D721Med (cell line): ENCODE measurements around the gene SPATA22.
"Not testable (repeated sequence)": the region's sequence is repeated elsewhere in the genome, so short reads cannot be mapped to it uniquely, and the experiment has no call there.

Source experiments
- DNase-seq: peaks from one replicate; pipeline ENCODE4 v3.0.0; 2011; ENCODE audit warnings: low spot score; ENCODE audit not compliant: insufficient read length
- FAIRE-seq: peaks from 2 replicates; lab custom pipeline; 2011; peaks lifted over from hg19 to GRCh38; lab: Jason Lieb, UNC
- TF ChIP-seq, protein P1 (sequence below): IDR thresholded peaks from 2 replicates; pipeline ENCODE4 v1.5.1; 2012; ENCODE audit warnings: mild to moderate bottlenecking, control low read depth; ENCODE audit not compliant: insufficient read depth; ENCODE audit errors: missing control alignments

Gene SPATA22, protein sequence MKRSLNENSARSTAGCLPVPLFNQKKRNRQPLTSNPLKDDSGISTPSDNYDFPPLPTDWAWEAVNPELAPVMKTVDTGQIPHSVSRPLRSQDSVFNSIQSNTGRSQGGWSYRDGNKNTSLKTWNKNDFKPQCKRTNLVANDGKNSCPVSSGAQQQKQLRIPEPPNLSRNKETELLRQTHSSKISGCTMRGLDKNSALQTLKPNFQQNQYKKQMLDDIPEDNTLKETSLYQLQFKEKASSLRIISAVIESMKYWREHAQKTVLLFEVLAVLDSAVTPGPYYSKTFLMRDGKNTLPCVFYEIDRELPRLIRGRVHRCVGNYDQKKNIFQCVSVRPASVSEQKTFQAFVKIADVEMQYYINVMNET

GRCh38 chr17:3471599-3471998 lies at the start of gene SPATA22:
TSS of gene SPATA22 (minus strand) at chr17:3471819. CDS start at chr17:3469325, 2,494 bp downstream.
- TF ChIP-seq, protein P1, sequence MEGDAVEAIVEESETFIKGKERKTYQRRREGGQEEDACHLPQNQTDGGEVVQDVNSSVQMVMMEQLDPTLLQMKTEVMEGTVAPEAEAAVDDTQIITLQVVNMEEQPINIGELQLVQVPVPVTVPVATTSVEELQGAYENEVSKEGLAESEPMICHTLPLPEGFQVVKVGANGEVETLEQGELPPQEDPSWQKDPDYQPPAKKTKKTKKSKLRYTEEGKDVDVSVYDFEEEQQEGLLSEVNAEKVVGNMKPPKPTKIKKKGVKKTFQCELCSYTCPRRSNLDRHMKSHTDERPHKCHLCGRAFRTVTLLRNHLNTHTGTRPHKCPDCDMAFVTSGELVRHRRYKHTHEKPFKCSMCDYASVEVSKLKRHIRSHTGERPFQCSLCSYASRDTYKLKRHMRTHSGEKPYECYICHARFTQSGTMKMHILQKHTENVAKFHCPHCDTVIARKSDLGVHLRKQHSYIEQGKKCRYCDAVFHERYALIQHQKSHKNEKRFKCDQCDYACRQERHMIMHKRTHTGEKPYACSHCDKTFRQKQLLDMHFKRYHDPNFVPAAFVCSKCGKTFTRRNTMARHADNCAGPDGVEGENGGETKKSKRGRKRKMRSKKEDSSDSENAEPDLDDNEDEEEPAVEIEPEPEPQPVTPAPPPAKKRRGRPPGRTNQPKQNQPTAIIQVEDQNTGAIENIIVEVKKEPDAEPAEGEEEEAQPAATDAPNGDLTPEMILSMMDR = no peak
- no peak for FAIRE-seq
- no peak for DNase-seq

DNA sequence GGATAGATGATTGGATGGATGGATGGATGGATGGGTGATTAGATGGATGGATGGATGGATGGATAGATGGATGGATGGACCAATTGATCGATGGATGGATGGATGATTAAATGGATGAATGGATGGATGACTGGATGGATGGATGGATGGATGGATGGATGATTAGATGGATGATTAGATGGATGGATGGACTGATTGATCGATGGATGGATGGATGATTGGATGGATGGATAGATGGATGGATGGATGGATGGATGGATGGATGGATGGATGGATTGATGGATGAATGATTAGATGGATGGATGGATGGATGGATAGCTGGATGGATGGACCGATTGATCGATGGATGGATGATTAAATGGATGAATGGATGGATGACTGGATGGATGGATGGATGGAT lies 47.9 kb upstream of the SPATA22 start:
- FAIRE-seq, DNase-seq: not testable (repeated sequence)

- TF ChIP-seq, protein P1 = no peak
- FAIRE-seq = no peak
- no peak for DNase-seq
Observed at GRCh38 chr17:3514873-3515272, 43.3 kb upstream of the SPATA22 start.

- FAIRE-seq, DNase-seq: not testable (repeated sequence)
Observed at GRCh38 chr17:3514167-3514566, 42.5 kb upstream of the SPATA22 start.

DNA sequence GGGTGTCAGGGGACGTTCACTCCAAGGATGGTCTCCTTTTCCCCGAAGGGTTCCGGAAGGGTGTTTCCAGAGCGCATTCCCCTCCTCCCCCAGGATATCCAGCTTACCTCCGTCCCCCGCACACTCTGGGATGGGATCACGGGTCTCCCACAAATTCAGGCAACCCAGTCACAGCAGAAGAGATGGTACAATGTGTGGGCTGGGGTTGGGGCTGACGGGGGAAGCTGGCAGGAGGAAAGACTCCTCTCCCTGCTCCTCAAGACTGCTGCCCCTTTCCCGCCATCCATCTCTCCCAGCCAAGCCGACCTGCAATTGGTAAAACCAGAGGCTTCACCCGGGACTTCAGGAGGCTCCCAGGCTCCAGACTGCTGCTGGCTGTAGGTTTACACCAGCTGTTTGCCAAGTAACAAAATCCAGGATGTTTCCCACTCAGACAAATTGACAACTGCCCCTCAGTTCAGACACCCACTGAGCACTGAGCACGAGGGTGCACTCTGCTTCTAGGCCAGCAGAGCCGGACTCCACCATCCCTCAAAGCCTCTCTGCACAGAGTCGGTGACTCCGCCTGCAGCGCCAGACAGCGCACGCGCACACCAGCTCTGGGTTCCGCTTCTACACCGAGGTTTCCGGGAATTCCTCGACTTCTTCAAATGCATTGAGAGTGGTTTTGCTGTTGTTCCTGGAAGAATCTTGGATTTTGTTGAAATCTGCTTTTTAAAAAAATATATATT lies 41.9 kb upstream of the SPATA22 start:
- FAIRE-seq = no peak
- DNase-seq = no peak
- TF ChIP-seq, protein P1 = no peak

GRCh38 chr17:3512505-3513171 lies 41.0 kb upstream of the SPATA22 start:
- TF ChIP-seq, protein P1 = no peak
- FAIRE-seq (no peak), DNase-seq (no peak)

GRCh38 chr17:3511852-3512504 lies 40.4 kb upstream of the SPATA22 start:
- no peak for FAIRE-seq
- DNase-seq = no peak
- TF ChIP-seq, protein P1 = no peak
